ENCODE data around the gene KMT2B.

DNA sequence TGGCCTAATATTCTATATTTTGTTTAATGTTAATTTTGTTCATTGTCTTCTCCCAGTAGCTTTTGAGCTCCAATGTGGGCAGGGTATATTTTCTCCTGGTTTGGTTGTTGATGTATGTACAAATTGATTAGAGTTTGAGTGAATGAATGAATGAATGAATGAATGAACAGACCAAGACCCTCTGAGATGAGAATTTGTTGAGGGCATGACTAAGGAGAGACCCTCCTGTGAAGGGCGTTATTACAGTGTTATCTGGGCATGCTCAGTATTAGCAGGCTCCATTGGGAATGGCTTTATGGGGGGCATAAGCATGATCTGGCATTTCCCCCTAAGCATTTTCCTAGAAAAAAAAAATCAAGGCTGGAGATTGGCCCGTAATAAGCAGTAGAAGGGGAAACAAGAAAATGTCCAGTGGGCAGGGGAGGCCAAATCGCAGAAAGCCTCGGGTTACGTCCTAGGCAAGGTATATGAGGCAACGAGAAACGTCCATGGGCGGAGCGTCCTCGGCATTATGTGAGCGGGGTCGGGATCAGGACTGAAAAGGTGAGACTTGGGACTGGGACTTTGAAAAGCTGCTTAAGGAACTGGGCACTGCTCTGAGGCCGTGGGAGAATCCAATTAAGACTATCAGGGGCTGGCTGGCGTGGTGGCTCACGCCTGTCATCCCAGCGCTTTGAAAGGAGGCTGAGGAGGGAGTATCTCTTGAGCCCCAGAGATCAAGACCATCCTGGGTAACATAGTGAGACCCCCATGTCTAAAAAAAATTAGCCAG is 56.7 kb downstream of the KMT2B start:
- TF ChIP-seq TAF1 (IDR thresholded peaks at IDR 0.05; ENCODE audit: low read depth, low read length), result no peak
- no peak for TF ChIP-seq POU2F2 (IDR thresholded peaks at IDR 0.05; ENCODE audit: low read depth, low read length)
- no peak for TF ChIP-seq POLR2A (IDR thresholded peaks at IDR 0.05; ENCODE audit: low read depth, low read length)

Data from GM12891 (cell line).